NCI-H748 (cell line): Measurements from ENCODE around the gene HRNR.
"Not testable (repeated sequence)": the region's sequence is repeated elsewhere in the genome, so short reads cannot be mapped to it uniquely, and the experiment has no call there.

Experiments used
- DNase-seq: peaks from one replicate; lab custom pipeline; 2025; ENCODE audit not compliant: unreplicated experiment; lab: John Stamatoyannopoulos, UW

The HRNR gene

DNA sequence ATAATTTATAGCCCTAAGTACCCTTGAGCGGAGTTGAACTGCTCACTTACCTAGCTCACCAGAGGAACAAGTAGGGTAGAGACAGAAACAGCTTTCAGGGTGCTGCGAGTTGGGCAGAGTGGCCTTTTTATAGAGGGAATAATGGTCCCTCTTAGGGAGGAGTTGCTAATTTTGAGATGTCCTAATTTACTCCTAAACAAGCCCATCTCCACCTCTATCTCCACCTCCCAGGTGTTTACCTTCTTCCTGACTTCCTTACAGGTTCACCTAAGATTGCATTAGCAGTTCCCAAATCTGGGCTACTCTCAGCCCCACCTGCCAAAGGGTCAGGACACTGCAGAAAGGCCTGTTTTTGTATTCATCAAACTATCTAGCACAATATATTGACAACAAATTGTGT lies at the start of gene HRNR:
TSS of gene HRNR (minus strand) at position 101 of the 400 bp plus-strand sequence. CDS start 940 bp downstream, outside the sequence.
- DNase-seq, result no peak

- not testable (repeated sequence) for DNase-seq
These were observed 32.4 kb upstream of the HRNR start for GRCh38 chr1:152256394-152256793.

DNA sequence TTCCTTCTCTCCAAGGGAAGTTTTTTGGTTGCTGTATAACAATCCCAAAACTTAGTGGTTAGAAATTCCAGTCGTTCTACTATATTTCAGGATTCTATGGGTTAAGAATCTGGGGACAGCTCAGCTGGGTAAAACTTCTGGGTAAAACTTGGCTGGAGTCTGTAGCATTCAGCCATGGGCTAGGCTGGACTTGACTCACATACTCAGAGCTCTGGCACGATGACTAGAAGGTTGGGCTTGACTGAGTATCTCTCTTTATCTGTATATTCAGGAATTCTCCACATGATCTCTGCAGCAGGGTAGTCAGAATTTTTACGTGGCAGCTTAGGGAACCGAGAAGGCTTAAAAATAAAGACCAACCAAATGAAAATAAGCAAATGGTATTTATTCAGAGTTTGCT lies 28.2 kb upstream of the HRNR start:
- no peak for DNase-seq

DNA sequence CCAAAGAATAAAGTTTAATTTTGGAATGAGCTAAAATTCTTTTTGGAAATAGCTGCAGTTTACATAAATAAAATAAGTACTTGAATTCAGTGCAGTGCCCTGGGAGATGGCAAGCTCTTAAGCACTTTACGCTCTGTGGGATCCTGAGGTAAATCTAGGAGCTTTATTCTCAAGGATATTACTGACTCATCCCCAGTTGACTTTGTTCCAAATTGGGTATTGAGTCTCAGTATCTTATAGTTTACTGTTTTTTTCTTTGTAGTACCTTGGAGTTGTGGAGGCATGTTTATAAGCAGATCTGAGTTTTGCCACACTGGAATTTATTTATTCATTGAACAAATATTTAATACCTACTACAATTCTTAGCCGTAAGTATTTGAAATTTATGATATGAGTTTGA lies 27.4 kb upstream of the HRNR start:
- no peak for DNase-seq

DNA sequence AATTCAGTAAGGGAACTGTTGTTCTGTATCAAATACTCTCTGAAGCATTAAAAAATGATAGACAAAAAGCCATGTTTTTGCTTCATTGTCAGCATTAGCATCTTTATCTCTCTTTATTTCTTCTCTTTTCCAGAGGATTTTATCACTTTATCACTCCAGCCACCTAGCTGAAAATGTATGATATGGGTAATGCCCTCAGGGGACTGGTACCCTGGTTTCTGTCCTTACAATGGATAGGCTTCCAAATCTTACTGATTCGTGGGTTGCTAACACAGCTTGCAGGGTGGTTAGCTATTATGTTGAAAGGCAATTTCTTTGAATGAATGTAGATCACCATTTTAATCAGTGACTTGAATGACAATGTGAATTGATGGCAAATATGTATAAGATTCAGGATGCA lies 23.3 kb upstream of the HRNR start:
- no peak for DNase-seq

DNA sequence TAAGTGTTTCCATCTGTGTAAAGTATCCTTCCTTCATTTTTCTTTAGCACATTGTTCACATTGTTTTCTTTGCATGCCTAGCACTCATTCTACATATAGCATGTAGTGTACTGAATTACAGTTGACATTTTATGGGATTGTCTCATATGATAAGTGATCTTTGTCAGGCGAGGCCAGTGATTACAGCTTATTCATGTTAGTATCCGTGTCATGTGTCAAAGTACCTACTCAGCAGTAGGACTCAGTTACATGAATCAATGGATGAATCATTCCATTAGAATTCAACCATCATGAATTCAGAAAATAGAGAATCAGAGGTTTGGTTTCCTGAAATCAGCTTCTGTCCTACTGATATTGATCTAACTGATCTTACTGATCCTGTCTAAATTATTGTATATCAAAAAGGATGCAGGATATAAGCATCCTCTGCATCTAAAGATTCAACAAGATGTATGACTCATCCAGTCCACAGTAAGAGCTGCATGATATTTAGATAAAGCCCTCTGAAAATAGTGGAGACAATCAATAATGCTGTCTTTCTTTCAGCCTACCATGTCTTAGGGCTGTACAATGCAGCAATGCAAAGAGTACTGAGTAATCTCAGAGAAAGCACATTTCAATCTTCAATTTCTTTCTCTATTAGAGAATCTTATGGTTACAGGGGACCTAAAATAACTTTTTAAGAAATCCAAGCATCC lies 20.7 kb upstream of the HRNR start:
- DNase-seq, result no peak

DNA sequence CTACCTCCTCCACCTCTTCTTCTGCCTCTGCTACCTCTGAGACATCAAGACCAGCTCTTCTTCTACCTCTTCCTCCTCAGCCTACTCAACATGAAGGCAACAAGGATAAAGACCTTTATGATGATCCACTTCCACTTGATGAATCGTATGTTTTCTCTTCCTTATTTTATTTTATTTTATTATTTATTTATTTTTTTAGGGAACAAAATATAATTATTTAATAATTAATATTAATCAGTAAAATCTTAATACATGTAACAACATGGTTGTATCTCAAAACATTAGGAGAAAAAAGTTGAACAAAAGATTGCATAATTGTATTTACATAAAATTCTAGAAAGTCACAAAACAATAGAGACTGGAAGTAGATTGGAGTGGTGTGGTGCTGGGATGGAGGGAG lies 13.1 kb upstream of the HRNR start:
- DNase-seq, result no peak

- no peak for DNase-seq
These were observed 4.8 kb upstream of the HRNR start for GRCh38 chr1:152228831-152229230.

DNA sequence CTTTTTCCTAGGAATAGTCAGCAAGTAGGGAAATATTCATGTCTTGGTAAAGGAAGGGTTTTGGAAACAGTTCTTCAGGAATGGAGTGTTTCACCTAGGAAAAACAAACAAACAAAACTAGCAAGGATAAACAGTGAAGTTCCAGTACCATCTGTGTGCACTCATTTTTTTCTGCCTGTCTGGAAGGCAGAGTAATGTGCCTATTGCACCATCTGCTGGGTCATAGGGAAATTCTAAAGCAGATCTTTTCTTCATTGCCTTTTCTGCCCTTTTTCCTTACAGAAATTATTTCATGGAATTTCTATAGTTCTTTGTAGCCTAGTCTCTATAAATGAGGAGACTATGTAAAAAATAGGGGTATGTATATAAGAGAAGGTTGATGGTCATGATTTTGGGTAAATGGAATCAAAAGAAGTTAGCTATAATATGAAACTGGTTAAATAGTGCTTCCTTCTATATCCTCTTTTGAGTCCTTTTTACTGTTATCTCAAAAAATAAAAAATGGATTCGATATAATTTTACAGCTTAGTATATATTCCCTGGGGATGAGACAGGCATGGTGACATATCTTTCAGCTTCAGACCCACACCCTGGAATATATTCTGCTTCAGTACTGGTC lies 3.4 kb upstream of the HRNR start:
- DNase-seq, result no peak

GRCh38 chr1:152225678-152226077 lies 1.7 kb upstream of the HRNR start:
- DNase-seq, result no peak

DNA sequence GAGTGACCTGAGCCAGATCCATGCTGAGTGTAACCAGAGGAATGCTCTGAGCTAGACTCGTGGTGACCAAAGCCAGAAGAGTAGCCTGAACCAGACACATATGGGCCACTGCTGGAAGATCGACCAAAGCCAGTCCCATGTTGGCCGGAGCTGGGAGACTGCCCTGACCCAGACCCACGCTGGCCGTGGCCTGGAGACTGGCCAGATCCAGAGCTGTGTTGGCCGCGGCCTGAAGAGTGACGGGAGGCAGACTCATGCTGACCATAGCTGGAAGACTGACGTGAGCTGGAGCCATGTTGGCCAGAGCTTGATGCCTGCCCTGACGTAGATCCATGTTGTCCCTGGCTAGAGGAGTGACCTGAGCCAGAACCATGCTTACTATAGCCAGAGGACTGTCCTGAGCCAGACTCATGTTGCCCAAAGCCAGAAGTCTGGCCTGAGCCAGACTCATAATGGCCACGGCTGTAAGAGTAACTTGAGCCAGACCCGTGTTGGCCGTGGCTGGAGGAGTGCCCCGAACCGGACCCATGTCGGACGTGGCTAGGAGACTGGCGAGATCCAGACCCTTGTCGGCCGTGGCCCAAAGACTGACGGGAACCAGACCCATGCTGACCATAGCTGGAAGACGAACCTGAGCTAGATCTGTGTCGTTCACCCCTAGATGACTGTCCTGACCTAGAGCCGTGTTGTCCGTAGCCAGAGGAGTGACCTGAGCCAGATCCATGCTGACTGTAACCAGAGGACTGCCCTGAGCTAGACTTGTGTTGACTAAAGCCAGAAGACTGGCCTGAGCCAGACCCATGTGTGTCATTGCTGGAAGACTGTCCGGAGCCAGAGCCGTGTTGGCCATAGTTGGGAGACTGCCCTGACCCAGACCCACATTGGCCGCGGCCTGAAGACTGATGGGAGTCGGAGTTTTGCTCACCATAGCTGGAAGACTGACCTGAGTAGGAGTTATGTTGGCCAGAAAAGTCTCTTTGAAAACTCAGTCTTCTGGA lies 3.5 kb downstream of the HRNR start:
- no peak for DNase-seq

GRCh38 chr1:152219438-152219837 lies 4.6 kb downstream of the HRNR start:
- not testable (repeated sequence) for DNase-seq

GRCh38 chr1:152218762-152219436 lies 5.1 kb downstream of the HRNR start:
- no peak for DNase-seq

DNA sequence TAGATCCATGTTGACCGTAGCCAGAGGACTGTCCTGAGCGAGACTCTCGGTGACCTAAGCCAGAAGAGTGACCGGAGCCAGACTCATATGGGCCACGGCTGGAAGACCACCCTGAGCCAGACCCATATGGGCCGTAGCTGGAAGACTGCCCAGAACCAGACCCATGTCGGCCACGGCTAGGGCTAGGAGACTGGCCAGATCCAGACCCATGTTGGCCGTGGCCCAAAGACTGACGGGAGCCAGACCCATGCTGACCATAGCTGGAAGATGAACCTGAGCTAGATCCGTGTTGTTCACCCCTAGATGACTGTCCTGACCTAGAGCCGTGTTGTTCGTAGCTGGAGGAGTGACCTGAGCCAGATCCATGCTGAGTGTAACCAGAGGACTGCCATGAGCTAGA lies 8.4 kb downstream of the HRNR start:
- not testable (repeated sequence) for DNase-seq

GRCh38 chr1:152214911-152215310 lies 9.1 kb downstream of the HRNR start:
- not testable (repeated sequence) for DNase-seq

DNA sequence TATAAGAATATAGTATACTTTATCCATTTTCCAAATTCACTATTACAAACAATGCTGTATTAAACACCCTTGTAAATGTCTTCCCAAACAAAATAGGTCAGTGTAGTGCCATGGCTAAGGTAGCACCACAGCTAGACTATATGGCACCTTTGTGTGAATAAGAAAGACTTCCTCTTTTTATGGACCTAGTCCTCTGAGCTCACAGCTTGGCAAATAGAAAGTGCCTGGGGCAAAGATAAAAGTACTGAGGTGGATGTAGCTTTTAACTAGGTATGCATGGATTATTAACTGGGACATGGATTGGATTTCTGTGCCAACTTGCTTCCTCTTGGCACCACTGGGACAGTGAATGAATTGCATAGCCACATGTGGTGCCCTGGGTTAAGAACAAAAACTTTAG lies 25.0 kb downstream of the HRNR start:
- no peak for DNase-seq

GRCh38 chr1:152197361-152197941 lies 26.5 kb downstream of the HRNR start:
- no peak for DNase-seq

GRCh38 chr1:152191711-152192110 lies 32.3 kb downstream of the HRNR start:
- no peak for DNase-seq

DNA sequence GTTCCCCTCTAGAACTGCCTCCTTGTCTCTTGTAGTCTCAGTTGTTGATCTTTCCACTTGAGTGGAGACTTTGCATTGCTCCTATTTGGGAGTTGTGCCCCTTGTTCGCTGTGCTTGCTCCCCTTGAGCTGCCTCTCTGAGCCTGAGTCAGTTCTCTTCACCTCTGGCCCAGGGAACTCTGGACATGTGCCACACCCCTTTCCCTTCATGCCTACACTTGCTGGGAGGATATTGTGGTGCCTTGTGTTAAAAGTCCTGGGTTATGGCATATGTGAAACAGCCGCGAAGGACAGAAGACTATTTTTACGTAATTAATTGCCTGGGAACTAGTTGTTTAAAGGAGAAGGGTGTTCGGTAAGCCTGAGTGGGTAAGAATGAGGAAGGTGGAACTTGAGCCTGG lies 32.7 kb downstream of the HRNR start:
- DNase-seq, result no peak

GRCh38 chr1:152190589-152190988 lies 33.4 kb downstream of the HRNR start:
- DNase-seq, result no peak
